Glutamatergic neuron (in vitro differentiated cells): ENCODE results near the gene OSBP. TPM values are rescaled to one million over a fixed set of nuclear protein-coding genes. Genes with fewer than 3 reads are reported as not detected.

Experiments
- DNase-seq: peaks from one replicate; pipeline ENCODE4 v3.0.0; 2022
- H3K27ac Mint-ChIP-seq: one replicate; pipeline ENCODE4 v1.8.0; 2020; ENCODE audit warnings: mild to moderate bottlenecking, mixed read lengths, inconsistent platforms; ENCODE audit not compliant: unreplicated experiment
- H3K27me3 Mint-ChIP-seq: one replicate; pipeline ENCODE4 v1.8.0; 2020; ENCODE audit warnings: mild to moderate bottlenecking, moderate library complexity, mixed read lengths, inconsistent platforms; ENCODE audit not compliant: unreplicated experiment
- H3K36me3 Mint-ChIP-seq: one replicate; pipeline ENCODE4 v1.8.0; 2020; ENCODE audit warnings: mild to moderate bottlenecking, mixed read lengths, inconsistent platforms; ENCODE audit not compliant: unreplicated experiment
- H3K4me1 Mint-ChIP-seq: one replicate; pipeline ENCODE4 v1.8.0; 2020; ENCODE audit warnings: mild to moderate bottlenecking, low read depth, mixed read lengths, inconsistent platforms; ENCODE audit not compliant: unreplicated experiment
- H3K4me3 Mint-ChIP-seq: one replicate; pipeline ENCODE4 v1.8.0; 2020; ENCODE audit warnings: mild to moderate bottlenecking, mixed read lengths, inconsistent platforms; ENCODE audit not compliant: unreplicated experiment
- H3K9me3 Mint-ChIP-seq: one replicate; pipeline ENCODE4 v1.8.0; 2020; ENCODE audit warnings: mild to moderate bottlenecking, moderate library complexity, mixed read lengths, inconsistent platforms; ENCODE audit not compliant: unreplicated experiment
- CTCF ChIP-seq: fragments of 200-600 bp; sonication (generic); IDR thresholded peaks from one replicate; pipeline ENCODE4 v1.5.0; 2021; ENCODE audit not compliant: partially characterized antibody, unreplicated experiment
- total RNA-seq: library from RNA; stranded (reverse); fragmentation: NEBNext Ultra II Directional; extraction: Animal tissue kit (Norgen Biotek cat#: 25700); gene quantifications from one replicate; pipeline ENCODE4 v1.2.1, GENCODE V29; 2021; ENCODE audit not compliant: unreplicated experiment

OSBP gene
- total RNA-seq, 1 donor from 2014 or later: 36.0 TPM

- H3K9me3 Mint-ChIP-seq: no peaks in the 10 kb centered on the region
- H3K4me1 Mint-ChIP-seq: no peaks in the 10 kb centered on the region
- peaks cover 4% of the 10 kb centered on the region for H3K36me3 Mint-ChIP-seq
- no peak for DNase-seq
- H3K27ac Mint-ChIP-seq: no peak overlapping the region
- H3K4me3 Mint-ChIP-seq: no peak overlapping the region
- H3K27me3 Mint-ChIP-seq: no peaks in the 10 kb centered on the region
- TF ChIP-seq CTCF: no peak
These were observed 40.6 kb downstream of the OSBP start for GRCh38 chr11:59574932-59575502.

DNA sequence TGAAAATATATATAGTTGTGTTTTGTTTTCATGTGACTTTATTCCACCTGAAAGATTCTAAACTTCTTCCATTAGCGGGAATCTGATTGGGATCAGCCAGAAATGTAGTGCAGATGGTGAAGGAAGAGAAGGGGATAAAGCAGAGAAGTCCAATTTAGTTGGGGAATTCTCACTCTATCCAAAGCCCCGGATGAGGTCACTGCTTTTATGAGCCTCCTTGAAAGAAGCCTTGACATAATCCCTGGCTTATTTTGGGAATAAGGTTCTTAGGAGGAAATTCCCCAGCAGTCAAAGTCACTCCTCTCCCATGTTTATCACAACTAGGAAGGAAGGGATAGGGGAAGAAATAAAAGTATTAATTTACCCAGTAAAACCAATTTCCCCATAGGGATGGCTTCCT lies 41.1 kb downstream of the OSBP start:
- Mint-ChIP-seq H3K36me3 (peaks cover 4% of the 10 kb centered on the region), H3K4me3 (no peak overlapping the region), H3K27me3 (no peaks in the 10 kb centered on the region), H3K27ac (no peak overlapping the region), H3K4me1 (no peaks in the 10 kb centered on the region), H3K9me3 (no peaks in the 10 kb centered on the region)
- no peak for TF ChIP-seq CTCF
- no peak for DNase-seq

DNA sequence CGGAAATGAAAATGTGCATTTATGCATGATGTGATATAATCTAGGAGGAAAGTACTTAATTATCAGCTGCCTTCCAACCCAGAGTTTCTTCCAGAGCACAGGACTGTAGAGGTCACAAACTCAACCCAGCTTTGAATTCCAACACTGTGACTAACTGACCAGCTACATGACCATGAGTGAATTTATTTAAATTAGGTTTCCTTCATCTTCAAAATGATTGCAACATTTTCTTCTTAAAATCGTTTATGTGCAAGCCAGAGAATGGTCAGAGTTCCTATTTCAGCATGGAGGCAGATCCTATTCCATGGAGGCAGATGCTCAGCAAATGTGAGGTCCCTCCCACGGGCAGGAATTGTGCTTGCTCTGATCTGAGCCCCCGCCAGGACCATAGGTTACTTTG lies 42.4 kb downstream of the OSBP start:
- no peak for DNase-seq
- H3K4me1 Mint-ChIP-seq: no peaks in the 10 kb centered on the region
- H3K27ac Mint-ChIP-seq: no peak overlapping the region
- TF ChIP-seq CTCF: no peak
- peaks cover 4% of the 10 kb centered on the region for H3K36me3 Mint-ChIP-seq
- no peaks in the 10 kb centered on the region for H3K27me3 Mint-ChIP-seq
- H3K4me3 Mint-ChIP-seq: no peak overlapping the region
- no peaks in the 10 kb centered on the region for H3K9me3 Mint-ChIP-seq

DNA sequence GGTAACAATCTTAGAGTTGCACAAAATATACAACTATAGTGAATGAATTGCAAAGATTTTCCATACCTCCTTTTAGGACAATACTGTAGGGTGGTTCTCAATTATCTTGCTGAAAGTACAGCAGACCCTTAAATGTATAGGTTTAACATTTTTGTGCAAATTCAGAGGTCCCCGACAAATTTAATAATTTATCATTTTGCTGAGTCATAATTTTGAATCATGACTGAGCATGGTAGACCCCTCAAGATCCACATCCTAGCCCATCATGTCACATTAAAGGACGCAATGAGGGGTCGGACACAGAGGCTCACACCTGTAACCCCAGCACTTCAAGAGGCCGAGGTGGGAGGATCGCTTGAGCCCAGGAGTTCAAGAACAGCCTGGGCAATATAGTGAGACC lies 43.5 kb downstream of the OSBP start:
- no peaks in the 10 kb centered on the region for H3K27me3 Mint-ChIP-seq
- H3K9me3 Mint-ChIP-seq: no peaks in the 10 kb centered on the region
- no peak overlapping the region for H3K27ac Mint-ChIP-seq
- no peaks in the 10 kb centered on the region for H3K36me3 Mint-ChIP-seq
- H3K4me3 Mint-ChIP-seq: no peak overlapping the region
- no peaks in the 10 kb centered on the region for H3K4me1 Mint-ChIP-seq
- no peak for TF ChIP-seq CTCF
- DNase-seq: no peak

DNA sequence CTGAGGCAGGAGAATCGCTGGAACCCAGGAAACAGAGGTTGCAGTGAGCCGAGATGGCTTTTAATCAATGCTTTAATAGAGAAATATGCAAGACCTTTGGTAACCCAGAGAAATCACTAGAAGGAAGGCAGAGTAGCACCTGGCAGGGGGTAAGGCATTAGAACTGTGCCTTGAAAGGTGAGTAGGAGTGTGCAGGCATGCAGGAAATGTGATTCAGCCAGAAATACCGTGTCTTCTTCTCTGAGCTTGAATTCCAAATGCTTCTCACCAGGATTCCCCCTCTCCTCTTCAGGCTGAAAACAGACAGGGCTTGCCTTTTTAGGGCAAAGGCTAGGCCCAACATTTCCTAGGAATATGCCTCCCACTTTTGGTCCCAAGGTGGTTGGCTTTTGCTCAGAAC lies 53.3 kb downstream of the OSBP start:
- Mint-ChIP-seq H3K36me3 (no peaks in the 10 kb centered on the region), H3K27ac (no peak overlapping the region), H3K9me3 (peaks cover 36% of the 10 kb centered on the region), H3K4me1 (peaks cover 4% of the 10 kb centered on the region), H3K4me3 (no peak overlapping the region), H3K27me3 (peaks cover 24% of the 10 kb centered on the region)
- no peak for DNase-seq
- no peak for TF ChIP-seq CTCF
